ELR (cell line): ENCODE results near the gene DESI1.
"Not testable (repeated sequence)": the region's sequence is repeated elsewhere in the genome, so short reads cannot be mapped to it uniquely, and the experiment has no call there.

Source experiments
- DNase-seq: peaks from one replicate; pipeline ENCODE4 v3.0.0-alpha.2; 2015; ENCODE audit warnings: low read depth

Gene DESI1

GRCh38 chr22:41585898-41586297 lies 34.9 kb downstream of the DESI1 start:
- DNase-seq: no peak

- DNase-seq: no peak
Measured at GRCh38 chr22:41584881-41585280, 36.0 kb downstream of the DESI1 start.

GRCh38 chr22:41582694-41583093 lies 38.1 kb downstream of the DESI1 start:
- no peak for DNase-seq

GRCh38 chr22:41579997-41580355 lies 40.9 kb downstream of the DESI1 start:
- no peak for DNase-seq

GRCh38 chr22:41579297-41579996 lies 41.4 kb downstream of the DESI1 start:
- DNase-seq: no peak

GRCh38 chr22:41578818-41579217 lies 42.0 kb downstream of the DESI1 start:
- DNase-seq: no peak

- no peak for DNase-seq
Measured at GRCh38 chr22:41578114-41578513, 42.7 kb downstream of the DESI1 start.

GRCh38 chr22:41576877-41577276 lies 44.0 kb downstream of the DESI1 start:
- peak; percentile 75 for DNase-seq

GRCh38 chr22:41575533-41575932 lies 45.3 kb downstream of the DESI1 start:
- DNase-seq: no peak

GRCh38 chr22:41574847-41575381 lies 45.9 kb downstream of the DESI1 start:
- no peak for DNase-seq

- no peak for DNase-seq
Measured at GRCh38 chr22:41573677-41574076, 47.2 kb downstream of the DESI1 start.

- not testable (repeated sequence) for DNase-seq
Measured at GRCh38 chr22:41572305-41572704, 48.5 kb downstream of the DESI1 start.

- DNase-seq: no peak
Measured at GRCh38 chr22:41571786-41572185, 49.1 kb downstream of the DESI1 start.

GRCh38 chr22:41570221-41570620 lies 50.6 kb downstream of the DESI1 start:
- no peak for DNase-seq

- no peak for DNase-seq
Measured at GRCh38 chr22:41568811-41569210, 52.0 kb downstream of the DESI1 start.

GRCh38 chr22:41567512-41567768 lies 53.4 kb downstream of the DESI1 start:
- no peak for DNase-seq

- DNase-seq: peak; percentile 90
Measured at GRCh38 chr22:41565403-41566054, 55.3 kb downstream of the DESI1 start.

- peak; percentile 78 for DNase-seq
Measured at GRCh38 chr22:41564563-41564962, 56.3 kb downstream of the DESI1 start.

GRCh38 chr22:41563051-41563711 lies 57.7 kb downstream of the DESI1 start:
- DNase-seq: peak; percentile 89

- no peak for DNase-seq
Measured at GRCh38 chr22:41562461-41562860, 58.4 kb downstream of the DESI1 start.

GRCh38 chr22:41561788-41562187 lies 59.1 kb downstream of the DESI1 start:
- DNase-seq: no peak

- no peak for DNase-seq
Measured at GRCh38 chr22:41561335-41561734, 59.5 kb downstream of the DESI1 start.

- no peak for DNase-seq
Measured at GRCh38 chr22:41560095-41560471, 60.8 kb downstream of the DESI1 start.
